CD4-positive, alpha-beta T cell treated with Interferon gamma for 1 hour (primary cell): ENCODE measurements around the gene P2RX5.

Source experiments
- DNase-seq: peaks from one replicate; pipeline ENCODE4 v3.0.0-alpha.2; 2020

P2RX5 gene

DNA sequence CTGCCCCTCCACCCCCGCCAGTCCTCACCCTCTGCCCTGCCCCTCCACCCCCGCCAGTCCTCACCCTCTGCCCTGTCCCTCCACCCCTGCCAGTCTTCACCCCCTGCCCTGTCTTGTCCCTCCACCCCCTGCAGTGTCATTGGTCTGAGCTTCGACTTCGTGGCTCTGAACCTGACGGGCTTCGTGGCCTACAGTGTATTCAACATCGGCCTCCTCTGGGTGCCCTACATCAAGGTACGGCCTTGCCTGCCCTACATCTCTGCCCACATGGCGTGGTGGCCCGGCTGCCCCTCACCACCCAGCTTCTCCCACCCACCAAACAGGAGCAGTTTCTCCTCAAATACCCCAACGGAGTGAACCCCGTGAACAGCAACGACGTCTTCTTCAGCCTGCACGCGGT lies 39.6 kb downstream of the P2RX5 start:
- DNase-seq = no peak

DNA sequence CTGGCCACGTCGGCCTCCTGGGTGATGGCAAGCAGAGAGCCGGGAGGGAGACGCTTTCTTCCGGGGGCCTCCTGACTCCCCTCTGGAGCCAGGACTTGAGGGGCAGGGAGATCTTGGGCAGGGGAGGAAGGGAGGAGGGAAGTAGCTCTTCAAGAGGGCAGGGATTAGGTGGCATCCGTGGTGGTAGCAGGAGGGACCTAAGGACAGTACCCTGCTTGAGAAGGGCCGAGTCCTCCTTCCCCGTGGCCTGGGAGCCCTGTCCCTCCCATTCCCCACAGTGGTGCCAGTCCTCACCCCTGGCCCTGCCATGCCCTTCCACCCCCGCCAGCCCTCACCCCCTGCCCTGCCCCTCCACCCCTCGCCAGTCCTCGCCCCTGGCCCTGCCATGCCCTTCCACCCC lies 40.2 kb downstream of the P2RX5 start:
- DNase-seq = no peak

DNA sequence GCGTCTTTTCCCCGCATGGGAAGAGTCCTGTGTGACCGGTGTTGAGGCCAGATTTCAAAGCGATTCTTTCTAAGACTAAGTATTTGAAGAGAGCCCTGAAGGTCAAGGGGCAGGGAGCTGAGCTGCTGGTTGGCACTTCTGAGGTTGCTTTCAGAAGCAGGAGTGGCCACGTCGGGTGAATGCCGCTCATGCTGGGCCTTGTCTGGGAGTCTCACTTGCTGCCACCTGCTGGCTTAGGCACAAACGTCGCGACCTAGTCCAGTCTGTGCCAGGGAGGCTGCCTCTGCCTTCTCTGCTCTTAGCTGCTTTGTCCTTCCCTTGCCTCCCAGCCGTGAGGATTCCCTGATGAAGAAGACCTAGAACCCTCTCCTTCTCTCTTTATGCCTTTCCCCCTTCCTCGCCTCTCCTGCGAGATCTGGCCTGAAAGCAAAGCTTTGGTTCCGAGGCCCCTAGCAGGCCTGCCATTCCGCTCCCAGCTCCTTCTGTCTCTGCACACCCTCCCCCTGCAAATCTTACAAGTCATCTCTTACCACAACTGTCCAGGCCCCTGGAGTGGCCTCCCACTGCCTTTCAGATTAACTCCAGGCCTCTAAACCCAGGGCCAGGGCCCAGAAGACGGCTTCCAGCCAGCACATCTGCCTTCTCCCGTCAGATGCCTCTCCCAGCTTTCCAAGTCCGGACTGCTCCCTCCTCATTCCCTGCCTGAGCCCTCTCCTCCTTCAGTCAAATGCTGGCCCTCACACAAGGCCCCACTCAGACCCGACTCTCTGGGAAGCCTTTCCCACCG lies 48.0 kb downstream of the P2RX5 start:
- peak; percentile 36 for DNase-seq

DNA sequence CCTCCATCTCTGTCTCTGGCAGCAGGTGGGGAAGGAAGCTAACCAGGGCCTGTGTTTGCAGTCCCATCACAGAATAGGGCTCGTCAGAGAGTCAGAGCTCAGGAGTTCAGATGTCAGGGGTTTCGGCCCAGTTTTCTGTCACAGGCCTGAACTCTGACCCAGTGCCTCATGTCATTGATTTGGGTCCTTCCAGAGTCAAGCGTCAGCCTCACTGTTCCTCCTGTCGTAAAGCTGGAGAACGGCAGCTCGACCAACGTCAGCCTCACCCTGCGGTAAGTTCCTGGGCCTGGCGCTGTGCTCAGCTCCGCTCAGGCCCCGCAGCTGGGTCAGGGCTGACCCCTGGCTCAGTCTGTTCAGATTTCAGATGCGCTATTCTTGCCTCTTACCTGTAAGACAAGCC lies 48.7 kb downstream of the P2RX5 start:
- DNase-seq = no peak

DNA sequence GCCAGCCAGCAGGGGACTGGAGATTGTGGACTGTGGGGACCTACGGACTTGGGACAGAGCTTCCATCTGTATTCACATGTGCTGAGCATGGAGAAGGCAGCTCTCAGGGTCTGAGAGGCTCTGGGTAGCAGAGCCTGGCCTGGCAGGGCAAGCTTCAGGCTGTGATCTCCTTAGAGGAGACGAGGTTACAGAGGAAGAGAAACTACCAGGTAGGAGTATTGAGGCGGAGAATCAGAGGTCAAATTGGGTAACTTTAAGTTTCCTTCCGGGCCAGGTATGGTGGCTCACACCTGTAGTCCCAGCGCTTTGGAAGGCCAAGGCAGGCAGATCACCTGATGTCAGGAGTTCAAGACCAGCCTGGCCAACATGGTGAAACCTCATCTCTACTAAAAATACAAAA lies 50.6 kb downstream of the P2RX5 start:
- DNase-seq = no peak

DNA sequence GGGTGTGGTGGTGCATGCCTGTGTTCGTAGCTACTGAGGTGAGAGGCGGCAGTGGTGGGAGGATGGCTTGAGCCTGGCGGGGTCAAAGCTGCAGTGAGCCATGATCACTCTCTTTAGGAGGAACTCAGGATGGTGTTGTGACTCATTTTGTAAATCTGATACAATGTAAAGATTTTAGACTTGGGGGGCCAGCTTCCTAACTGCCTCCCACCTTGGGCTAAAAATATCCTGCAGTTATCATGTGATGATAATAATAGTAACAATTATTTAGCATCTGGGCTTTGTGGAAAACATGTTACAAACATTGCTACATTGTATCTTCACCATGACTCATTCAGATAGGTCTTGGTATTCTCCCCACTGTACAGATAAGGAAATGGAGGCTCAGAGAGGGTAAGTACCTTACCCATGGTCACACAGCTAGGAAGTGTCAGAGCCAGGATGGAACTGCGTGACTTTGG lies 52.0 kb downstream of the P2RX5 start:
- DNase-seq = no peak

DNA sequence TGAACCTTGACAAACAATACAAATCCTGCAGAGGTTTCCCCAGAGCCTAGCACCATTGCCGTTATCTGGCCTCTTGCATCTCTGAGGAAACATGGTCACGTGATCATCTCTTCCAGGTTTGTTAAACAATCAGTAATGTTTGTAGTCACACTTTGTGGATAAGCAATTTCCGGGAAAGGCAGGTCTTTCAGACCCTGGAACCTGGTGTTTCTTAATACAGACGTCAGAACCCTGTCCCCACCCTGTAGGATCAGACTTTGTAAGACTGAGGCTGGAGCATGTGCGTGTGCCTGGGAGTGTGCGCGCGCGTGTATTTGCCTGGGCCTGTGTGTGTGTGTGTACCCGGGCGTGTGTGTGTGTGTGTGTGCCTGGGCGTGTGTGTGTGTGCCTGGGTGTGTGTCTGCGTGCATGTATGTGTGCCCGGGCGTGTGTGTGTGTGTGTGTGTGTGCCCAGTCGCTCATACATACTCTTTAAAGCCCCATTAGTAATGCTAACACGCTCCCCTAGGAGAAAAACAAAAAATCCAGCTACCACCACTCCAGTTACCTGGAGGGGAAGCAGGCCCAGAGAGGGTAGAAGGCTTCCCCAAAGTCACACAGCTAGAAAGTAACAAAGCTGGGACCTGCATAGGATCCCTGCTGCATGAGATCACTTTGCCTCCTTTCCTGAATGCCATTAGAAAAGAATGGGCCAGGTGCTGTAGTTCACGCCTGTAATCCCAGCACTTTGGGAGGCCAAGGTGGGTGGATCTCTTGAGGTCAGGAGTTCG lies 54.1 kb downstream of the P2RX5 start:
- no peak for DNase-seq

DNA sequence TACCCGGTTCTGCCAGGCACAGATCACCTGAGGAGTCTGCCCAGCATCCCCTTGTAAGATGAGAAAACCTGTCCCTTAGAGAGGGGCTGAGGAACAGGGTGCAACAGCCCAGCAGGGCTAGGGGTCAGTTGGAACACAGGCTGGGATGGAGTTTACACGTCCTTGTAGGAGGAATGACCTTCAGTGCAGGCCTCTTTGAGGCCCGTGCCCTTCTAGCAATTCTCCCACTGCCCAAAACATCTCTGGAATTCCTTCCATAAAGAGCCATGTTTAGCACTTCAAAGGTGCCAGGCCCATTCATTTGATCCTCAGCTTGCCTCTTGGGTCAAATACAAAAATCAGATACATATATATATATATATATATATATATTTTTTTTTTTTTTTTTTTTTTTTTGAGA lies 54.9 kb downstream of the P2RX5 start:
- no peak for DNase-seq

DNA sequence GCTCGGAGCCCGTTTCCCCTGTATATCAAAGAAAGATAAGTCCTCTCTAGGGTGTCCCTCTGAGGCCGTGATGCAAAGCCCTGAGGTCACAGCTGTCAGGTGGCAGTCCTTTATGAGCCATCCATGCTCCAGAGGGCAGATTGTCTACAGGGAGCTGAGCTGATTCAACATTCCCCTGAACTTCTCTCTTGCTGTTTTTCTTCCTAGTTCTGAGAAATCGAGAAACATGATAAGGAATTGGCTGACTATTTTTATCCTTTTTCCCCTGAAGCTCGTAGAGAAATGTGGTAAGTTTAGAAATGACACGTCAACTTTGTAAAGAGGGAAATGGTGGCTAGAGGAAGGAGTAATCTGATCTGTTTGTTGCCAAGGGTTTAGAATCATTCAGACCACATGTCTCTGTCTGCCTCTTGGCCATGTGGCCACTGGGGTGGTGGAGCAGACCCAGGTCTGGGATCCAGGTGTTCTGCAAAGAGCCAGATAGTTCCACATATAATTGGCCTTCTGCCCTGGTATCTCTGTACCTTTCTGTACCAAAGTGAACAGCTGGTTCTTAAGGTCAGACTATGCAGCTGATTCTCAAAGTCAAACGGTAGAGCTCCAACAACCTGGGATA lies 55.9 kb downstream of the P2RX5 start:
- peak; percentile 42 for DNase-seq

DNA sequence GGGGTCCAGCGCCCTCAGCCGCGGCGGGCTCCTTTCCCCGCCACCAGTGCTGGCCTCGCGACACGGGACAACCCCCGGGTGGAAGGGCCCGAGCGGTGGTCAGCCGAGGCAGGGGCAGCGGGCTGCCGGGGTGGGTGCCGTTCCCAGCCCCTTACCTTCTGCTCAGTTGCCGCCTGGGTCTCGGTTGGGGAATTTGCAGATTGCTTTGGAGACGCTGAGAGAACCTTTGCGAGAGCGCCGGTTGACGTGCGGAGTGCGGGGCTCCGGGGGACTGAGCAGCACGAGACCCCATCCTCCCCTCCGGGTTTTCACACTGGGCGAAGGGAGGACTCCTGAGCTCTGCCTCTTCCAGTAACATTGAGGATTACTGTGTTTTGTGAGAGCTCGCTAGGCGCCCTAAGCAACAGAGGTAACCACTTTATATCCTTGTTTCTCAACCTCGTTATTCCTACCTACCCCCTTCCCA lies 59.0 kb downstream of the P2RX5 start:
- DNase-seq = no peak

DNA sequence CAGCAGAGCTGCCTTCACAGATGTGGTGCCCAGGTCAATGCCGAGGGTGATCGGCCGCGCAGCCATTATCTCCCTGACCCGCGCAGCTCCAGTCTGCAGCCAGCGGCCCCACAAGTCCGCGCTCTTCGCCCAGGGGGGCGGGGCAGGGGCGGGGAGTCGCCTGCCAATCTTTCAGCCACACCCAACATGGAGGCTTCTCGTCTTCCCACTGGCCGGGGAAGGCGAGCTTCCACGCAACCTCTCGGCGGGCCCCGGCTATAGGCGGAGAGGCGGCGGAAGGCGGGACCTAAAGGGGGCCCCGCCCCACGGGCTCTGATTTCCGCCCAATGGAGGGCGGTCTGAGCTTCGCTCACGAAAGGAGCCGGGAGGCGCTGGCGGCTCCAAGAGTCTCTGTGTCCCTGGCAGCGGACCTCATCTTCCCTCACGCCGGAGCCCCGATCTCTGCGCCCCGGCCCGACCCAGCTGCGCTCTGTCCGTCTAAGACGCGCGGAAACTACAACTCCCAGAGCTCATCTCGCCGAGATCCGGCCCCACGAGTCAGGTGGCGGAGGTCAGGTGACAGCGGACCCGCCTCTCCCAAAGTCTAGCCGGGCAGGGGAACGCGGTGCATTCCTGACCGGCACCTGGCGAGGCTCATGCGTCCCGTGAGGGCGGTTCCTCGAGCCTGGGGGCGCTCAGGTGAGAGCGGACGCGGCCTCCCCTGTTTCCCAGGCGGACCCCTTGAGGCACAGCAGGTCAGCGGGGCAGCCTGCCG lies 59.6 kb downstream of the P2RX5 start, which contains the start of the genes CTNS and SHPK:
Gene CTNS (plus strand): TSS at position 607 of the 754 bp plus-strand sequence. CDS start 3,447 bp downstream, outside the sequence.
Gene SHPK (minus strand): TSS at position 97 of the 754 bp plus-strand sequence. CDS start 31 bp downstream, at position 66.
- DNase-seq = peak; percentile 94

DNA sequence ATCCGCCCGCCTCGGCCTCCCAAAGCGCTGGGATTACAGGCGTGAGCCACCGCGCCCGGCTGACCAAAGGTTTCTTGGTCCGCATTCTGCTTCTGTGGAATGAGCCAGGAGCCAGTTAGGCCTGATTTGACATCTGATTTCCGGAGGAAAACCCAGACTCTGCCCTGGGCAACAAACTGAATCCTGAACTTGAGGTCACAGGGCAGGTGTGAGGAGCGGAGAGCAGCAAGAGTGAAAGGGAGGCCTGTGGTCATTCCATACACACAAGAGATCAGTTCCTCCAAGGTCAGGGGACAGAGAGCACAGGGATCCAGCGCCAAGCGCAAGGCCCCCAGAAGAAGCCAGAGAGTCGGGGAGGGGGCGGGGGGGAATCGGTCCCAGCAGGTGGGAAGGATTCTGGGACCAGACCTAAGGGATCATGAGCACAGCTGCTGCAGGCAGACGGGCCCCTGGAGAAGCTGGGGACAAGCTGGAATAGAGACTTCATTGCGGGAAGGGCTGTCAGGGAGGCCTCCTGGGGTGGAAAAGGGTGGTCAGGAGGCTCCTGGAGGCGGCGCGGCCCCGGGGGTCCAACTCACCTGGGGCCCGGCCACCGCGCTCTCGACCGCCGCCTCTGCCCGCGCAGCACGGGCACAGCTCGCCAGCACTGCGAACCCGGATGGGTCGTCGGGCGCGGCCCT lies 60.3 kb downstream of the P2RX5 start:
- DNase-seq = no peak

DNA sequence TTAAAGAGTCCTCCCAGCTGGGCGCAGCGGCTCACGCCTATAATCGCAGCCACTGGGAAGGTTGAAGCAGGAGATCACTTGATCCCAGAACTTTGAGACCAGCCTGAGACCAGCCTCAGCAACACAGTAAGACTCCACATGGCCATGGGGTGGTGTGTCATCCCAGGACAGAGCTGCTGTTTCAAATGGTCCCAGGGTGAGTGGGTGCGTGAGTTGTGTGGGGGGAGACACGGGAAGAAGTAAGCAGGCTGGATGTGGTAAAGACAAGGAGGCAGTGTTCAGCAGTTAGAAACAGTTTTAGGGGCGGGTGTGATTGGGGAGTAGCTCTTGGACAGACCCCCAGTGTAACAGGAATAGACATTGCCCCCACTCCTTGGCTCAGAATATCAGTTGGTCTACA lies 63.7 kb downstream of the P2RX5 start:
- no peak for DNase-seq

DNA sequence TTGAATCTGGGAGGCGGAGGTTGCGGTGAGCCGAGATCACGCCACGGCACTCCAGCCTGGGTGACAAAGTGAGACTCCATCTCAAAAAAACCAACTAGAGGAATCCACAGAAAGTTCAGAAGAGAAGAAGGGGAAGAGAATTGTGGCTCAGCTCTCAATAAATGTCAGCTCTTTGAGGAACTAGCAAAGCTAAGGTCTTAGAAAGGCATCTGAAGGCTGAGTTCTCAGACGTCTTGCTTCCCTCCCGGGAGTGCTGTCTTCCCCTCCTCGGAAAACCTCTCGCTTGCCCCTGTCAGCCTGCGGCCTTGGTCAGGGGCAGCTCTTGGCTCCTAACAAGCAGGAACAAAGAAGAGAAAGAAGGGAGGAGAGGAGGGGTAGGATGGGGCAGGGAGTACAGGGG lies 65.2 kb downstream of the P2RX5 start:
- no peak for DNase-seq

DNA sequence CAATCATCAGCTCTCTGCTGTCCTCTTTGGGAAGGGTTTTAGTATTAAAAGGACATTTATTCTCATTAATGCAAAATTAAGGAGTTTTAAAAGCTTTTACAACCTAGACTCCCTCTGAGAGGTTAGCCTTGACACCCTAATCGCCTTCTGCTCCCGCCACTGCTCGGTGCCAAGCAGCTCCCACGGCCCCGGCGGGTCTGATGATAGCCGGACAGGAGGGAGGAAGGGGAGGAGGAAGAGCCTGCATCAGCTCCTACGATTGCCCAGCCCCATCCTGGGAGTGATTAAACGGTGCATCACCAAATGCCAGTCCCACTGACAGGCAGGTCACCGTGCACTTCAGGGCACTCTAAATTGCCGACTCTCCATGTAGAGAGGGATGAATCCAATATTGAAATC lies 68.2 kb downstream of the P2RX5 start:
- DNase-seq = no peak

DNA sequence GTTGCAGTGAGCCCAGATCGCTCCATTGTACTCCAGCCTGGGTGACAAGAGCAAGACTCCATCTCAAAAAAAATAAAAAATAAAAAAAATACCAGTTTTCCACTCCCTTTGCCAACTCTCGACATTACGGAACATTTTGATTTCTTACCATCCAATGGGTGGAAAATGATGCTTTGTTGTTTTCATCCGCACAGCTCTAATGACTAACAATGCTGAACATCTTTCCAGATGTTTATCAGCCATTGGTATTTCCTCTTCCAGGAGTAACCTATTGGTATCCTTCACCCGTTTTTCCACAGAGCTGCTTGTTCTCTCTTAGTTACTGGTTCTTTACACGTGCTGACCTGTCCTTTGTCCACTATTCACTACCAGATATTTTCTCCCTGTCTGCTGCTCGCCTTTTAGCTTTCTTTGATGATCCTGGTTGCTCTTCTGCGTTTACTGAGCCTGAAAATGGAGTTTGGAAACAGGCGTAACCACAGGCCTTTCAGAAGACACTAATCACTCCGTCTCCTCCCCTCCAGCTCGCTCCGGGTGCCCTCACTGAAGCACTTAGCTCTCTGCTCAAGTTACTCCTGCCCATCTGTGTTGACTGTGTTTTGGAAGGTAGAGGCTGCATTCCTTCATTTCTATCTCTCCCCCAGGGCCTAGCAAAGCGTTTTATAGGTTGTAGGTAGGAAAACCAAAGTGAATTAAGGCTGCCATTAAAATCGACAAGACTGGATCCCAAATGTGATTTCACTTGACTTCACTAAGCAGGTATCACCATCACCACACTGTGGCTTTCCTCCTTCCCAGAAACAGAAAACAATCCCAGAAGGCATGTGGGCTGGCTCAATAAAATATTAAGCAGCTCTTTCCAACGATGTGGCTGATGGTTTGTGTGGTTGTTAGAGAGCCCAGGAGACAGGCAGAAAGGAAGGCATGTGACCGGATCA lies 68.9 kb downstream of the P2RX5 start:
- DNase-seq = no peak
